Small intestine (tissue), 7 donors: ENCODE results near the gene UTY. TPM values are rescaled to one million over a fixed set of nuclear protein-coding genes. Genes with fewer than 3 reads are reported as not detected.

ENCODE experiments used
- DNase-seq, 2 donors: peaks; one replicate each; pipeline versions ENCODE4 v3.0.0 to v3.0.0-alpha.2; 2013
- FAIRE-seq: peaks from 2 replicates; lab custom pipeline; 2012; peaks lifted over from hg19 to GRCh38; lab: Jason Lieb, UNC
- H3K27ac ChIP-seq, 3 donors: one replicate each; pipeline ENCODE4 v1.5.1; 2013; ENCODE audit warnings: low read length in 2 of 3, mild to moderate bottlenecking in 2 of 3, control low read depth in 1 of 3, inconsistent platforms in 1 of 3, low read depth in 1 of 3, moderate library complexity in 1 of 3
- H3K27me3 ChIP-seq, 3 donors: one replicate each; pipeline ENCODE4 v1.6.1; 2013; ENCODE audit warnings: low read length in 3 of 3, inconsistent platforms in 1 of 3; ENCODE audit not compliant: control insufficient read depth in 3 of 3, insufficient read depth in 3 of 3
- H3K36me3 ChIP-seq, 3 donors: one replicate each; pipeline ENCODE4 v1.6.1; 2013; ENCODE audit warnings: low read length in 3 of 3, inconsistent platforms in 1 of 3, low read depth in 1 of 3, mild to moderate bottlenecking in 1 of 3, moderate library complexity in 1 of 3; ENCODE audit not compliant: control insufficient read depth in 3 of 3, insufficient read depth in 2 of 3
- H3K4me1 ChIP-seq, 3 donors: one replicate each; pipeline ENCODE4 v1.6.1; 2013; ENCODE audit warnings: low read length in 2 of 3, inconsistent platforms in 1 of 3, low read depth in 1 of 3, mild to moderate bottlenecking in 1 of 3, moderate library complexity in 1 of 3; ENCODE audit not compliant: control insufficient read depth in 3 of 3, insufficient read depth in 2 of 3
- H3K4me3 ChIP-seq, 3 donors: one replicate each; pipeline ENCODE4 v1.5.1; 2013; ENCODE audit warnings: low read length in 3 of 3, control low read depth in 1 of 3, inconsistent platforms in 1 of 3, low read depth in 1 of 3, mild to moderate bottlenecking in 1 of 3, moderate library complexity in 1 of 3
- H3K9me3 ChIP-seq, 2 donors: one replicate each; pipeline ENCODE4 v1.6.1; 2013; ENCODE audit warnings: low read depth in 1 of 2, low read length in 1 of 2; ENCODE audit not compliant: control insufficient read depth in 2 of 2, insufficient read depth in 1 of 2
- WGBS, 3 donors: extraction: QIAGEN DNeasy Blood & Tissue Kit; methylation state at CpG; one replicate each; pipeline ENCODE4 v1.1.7; 2013; 5-methylcytosine and 5-hydroxymethylcytosine counted together
- polyA plus RNA-seq, 4 donors: library from polyadenylated mRNA; stranded (reverse) in 3 of 4; unstranded in 1 of 4; fragments of 200-250 nt in 3 of 4; fragments of 120-200 nt in 1 of 4; gene quantifications; one replicate each; pipeline versions ENCODE4 v1.2.1 to v1.2.3, GENCODE V29; 2013
- donor health status: healthy with polysubstance abuse.
- donor health status: control.
- donor health status: control.
- donor health status: Bipolar disorder and iron deficiency.
- donor health status: healthy.

UTY gene
- polyA plus RNA-seq, 4 donors = 3.3 to 15.4 (median 3.8) TPM; not detected in 1

DNA sequence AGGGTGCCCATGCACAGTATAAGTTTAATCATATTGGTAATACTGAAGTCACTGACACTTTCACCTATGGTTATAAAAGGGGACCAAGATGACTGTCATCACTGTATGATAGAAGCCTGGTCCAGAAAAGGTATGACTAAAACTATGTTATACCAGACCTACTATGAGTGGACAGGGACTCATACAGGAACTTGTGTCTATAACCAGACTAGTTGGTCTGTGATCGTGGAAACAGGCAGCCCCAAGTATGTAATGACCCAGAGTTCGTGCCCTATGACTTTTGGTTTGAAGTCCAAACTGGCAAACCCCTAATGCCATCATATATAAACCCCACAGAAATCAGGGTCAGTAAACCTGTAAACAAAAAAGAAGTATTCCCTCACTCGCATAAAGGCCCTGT lies 134.3 kb downstream of the UTY start:
- no peak overlapping the region for H3K27ac ChIP-seq
- WGBS, 3 donors = 82 to 84% methylated on average over 3 of the region's 3 CpGs; no CpG with 5 or more reads in 1 of the 3 donors
- H3K4me3 ChIP-seq = no peak overlapping the region
- no peaks in the 10 kb centered on the region for H3K27me3 ChIP-seq
- FAIRE-seq (no peak), DNase-seq (no peak)
- H3K9me3 ChIP-seq = no peaks in the 10 kb centered on the region
- no peaks in the 10 kb centered on the region for H3K4me1 ChIP-seq
- H3K36me3 ChIP-seq = peaks cover 0 to 13% (median 0%) of the 10 kb centered on the region in 3 donors

DNA sequence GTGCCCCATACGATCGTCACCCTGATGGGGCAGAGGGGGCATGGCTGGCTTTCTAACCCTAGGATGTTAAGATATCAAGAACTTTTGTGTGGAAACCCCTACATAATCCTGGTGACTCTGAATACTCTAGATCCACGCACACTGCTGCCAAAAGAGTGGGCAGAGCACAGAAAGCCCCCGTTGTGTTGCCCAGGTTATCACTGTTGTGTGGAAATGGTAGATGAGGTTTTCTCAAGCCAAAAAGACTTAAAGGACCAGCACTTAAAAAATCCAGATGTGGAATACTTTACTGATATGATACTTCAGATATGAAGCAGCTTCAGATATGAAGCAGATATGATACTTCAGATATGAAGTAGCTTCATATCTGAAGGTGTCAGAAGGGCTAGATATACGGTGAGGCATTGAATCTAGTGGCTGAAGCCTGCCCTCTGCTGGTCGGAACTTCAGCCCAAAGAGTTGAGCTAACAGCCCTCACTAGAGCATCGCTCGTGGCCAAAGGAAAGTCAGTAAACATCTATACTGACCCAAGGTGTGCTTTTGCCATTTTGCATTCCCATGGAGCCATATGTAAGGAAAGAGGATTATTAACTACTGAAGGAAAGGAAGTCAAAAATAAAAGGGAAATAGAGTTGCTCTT lies 136.4 kb downstream of the UTY start:
- Histone ChIP-seq H3K36me3 (peaks cover 0 to 21% (median 0%) of the 10 kb centered on the region in 3 donors), H3K4me3 (no peak overlapping the region), H3K9me3 (no peaks in the 10 kb centered on the region), H3K4me1 (peaks cover 0 to 9% (median 0%) of the 10 kb centered on the region in 3 donors), H3K27me3 (no peaks in the 10 kb centered on the region), H3K27ac (no peak overlapping the region)
- DNase-seq = peak; percentile 44 to 48
- WGBS, 3 donors = 61 to 71% methylated on average over 8 of the region's 8 CpGs; no CpG with 5 or more reads in 1 of the 3 donors
- FAIRE-seq = no peak

DNA sequence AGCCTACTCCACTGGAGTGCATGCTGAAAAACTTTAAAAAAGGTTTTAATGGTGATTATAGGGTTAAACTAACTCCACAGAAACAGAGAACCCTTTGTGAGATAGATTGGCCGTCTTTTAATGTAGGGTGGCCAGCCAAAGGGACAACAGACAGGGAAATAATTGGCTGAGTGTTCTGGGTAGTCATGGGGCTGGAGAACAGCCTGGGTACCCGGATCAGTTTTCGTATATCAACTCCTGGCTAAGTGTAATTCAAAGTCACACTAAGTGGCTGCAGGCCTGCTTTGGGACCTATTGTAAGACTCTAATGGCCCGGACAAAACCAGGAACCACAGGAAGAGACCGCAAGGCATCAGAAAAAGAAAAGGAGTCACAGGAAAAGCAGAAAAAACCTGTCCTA lies 139.9 kb downstream of the UTY start:
- Histone ChIP-seq H3K4me1 (peaks cover 0 to 9% (median 0%) of the 10 kb centered on the region in 3 donors), H3K36me3 (peaks cover 0 to 20% (median 6%) of the 10 kb centered on the region in 3 donors), H3K27me3 (no peaks in the 10 kb centered on the region), H3K27ac (no peak overlapping the region), H3K4me3 (no peak overlapping the region), H3K9me3 (no peaks in the 10 kb centered on the region)
- no peak for FAIRE-seq
- DNase-seq = no peak
- 66 to 77% methylated on average over 4 to 5 of the region's 5 CpGs; no CpG with 5 or more reads in 1 of the 3 donors for WGBS, 3 donors

DNA sequence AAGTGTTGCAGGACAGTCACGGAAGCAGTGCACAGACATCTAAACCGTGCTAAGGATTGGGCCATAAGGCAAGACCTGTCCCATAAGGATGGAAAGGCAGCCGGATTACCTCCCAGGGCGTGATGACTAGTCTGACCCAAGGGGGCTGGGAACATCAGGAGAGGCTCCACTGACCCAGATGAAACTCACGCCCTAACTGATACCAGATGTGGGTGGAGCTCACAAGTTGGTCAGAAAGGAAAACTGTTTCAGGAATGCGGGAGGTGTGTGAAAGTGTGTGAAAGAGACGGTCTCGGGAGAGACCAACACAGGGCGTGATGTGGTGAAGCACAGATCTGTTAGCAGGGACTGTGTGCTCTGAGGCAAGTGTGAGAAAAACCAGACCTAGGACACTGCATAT lies 140.5 kb downstream of the UTY start:
- Histone ChIP-seq H3K27me3 (no peaks in the 10 kb centered on the region), H3K9me3 (no peaks in the 10 kb centered on the region), H3K4me3 (no peak overlapping the region), H3K36me3 (peaks cover 0 to 21% (median 6%) of the 10 kb centered on the region in 3 donors), H3K4me1 (peaks cover 0 to 9% (median 0%) of the 10 kb centered on the region in 3 donors), H3K27ac (no peak overlapping the region)
- FAIRE-seq = no peak
- WGBS, 3 donors = 92 to 95% methylated on average over 9 of the region's 9 CpGs; no CpG with 5 or more reads in 1 of the 3 donors
- DNase-seq = peak in 1 of 2 donors; percentile 6

DNA sequence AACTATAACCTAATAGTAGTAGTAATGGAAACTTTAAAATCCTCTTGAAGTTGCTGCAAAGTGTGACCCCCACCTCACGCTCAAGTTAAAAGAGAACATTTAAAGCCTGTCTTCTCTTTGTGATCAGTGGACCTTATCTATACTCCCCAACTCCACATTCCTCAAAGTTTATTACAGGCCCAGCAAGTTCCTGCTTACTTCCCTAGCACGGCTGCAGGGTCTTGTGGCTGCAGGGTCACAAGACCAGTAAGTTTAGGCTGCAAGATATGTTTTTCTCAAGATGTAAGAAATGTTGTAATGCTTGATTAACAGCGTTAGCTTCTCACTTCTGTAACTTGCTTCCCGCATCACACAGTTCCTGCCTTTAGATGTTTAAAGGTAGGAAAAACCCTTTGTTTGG lies 141.1 kb downstream of the UTY start:
- Histone ChIP-seq H3K36me3 (peaks cover 0 to 24% (median 6%) of the 10 kb centered on the region in 3 donors), H3K27ac (no peak overlapping the region), H3K27me3 (no peaks in the 10 kb centered on the region), H3K4me3 (no peak overlapping the region), H3K4me1 (peaks cover 0 to 9% (median 0%) of the 10 kb centered on the region in 3 donors), H3K9me3 (no peaks in the 10 kb centered on the region)
- DNase-seq (peak in 1 of 2 donors; percentile 15), FAIRE-seq (no peak)
- WGBS, 3 donors = 71 to 75% methylated on average over 4 of the region's 4 CpGs; no CpG with 5 or more reads in 1 of the 3 donors

DNA sequence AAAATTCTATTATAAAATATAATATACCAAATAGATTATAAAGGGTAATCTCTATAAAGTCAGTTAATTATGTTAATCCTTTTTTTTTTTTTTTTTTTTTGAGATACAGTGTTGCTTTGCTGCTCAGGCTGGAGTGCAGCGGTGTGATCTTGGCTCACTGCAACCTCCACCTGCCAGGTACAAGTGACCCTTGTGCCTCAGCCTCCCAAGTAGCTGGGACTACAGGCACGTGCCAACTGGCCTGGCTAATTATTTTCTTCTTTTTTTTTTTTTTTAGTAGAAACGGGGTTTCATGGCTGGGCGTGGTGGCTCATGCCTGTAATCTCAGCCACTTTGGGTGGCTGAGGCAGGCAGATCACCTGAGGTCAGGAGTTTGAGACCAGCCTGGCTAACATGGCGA lies 141.9 kb downstream of the UTY start:
- no peak overlapping the region for H3K27ac ChIP-seq
- H3K4me3 ChIP-seq = no peak overlapping the region
- H3K27me3 ChIP-seq = no peaks in the 10 kb centered on the region
- H3K4me1 ChIP-seq = peaks cover 0 to 9% (median 0%) of the 10 kb centered on the region in 3 donors
- FAIRE-seq = no peak
- peaks cover 0 to 21% (median 6%) of the 10 kb centered on the region in 3 donors for H3K36me3 ChIP-seq
- WGBS, 3 donors = 23 to 62% methylated on average over 4 to 5 of the region's 5 CpGs; no CpG with 5 or more reads in 1 of the 3 donors
- H3K9me3 ChIP-seq = no peaks in the 10 kb centered on the region
- DNase-seq = peak; percentile 23 to 40

DNA sequence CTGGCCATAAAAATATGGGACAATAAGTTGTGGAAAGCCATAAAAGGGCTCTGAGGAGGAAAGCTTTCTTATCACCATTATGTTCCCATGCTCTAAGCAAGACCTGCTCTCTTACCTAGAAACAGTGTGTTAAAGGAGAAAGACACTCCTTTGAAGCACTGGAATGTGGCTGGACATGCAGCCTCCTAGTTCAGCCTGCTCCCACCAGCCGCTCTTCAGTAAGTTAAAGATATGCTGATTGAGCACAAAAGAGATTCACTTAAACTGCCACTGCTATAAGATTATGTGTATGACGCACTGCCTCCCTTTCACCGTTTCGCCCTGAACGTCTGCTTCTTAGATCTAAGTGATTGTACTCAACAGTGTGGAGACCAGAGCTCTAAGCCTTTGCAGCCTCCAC lies 146.0 kb downstream of the UTY start:
- Histone ChIP-seq H3K36me3 (peaks cover 0 to 11% (median 6%) of the 10 kb centered on the region in 3 donors), H3K4me3 (no peak overlapping the region), H3K27me3 (no peaks in the 10 kb centered on the region), H3K9me3 (no peaks in the 10 kb centered on the region), H3K27ac (peak overlapping the region in 1 of 3 donors; percentile 40), H3K4me1 (no peaks in the 10 kb centered on the region)
- WGBS, 3 donors = 92 to 93% methylated on average over 5 of the region's 5 CpGs; no CpG with 5 or more reads in 1 of the 3 donors
- FAIRE-seq (no peak), DNase-seq (peak in 1 of 2 donors; percentile 41)

DNA sequence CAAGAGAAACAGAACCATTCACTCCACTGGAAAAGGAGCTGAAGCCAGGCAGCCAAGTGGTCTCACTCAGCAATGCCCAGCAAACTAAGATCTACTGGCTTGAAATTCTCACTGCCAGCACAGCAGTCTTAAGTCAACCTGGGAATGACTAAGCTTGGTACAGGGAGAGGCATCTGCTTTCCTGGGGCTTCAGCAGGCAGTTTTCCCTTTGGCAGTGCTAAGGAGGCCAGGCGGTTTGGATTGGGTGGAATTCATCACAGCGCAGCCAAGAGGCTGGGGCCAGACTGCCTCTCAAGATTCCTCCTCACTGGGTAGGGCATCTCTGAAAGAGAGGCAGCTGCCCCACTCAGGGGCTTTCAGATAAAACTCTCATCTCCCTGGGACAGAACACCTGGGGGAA lies 149.2 kb downstream of the UTY start:
- H3K27me3 ChIP-seq = no peaks in the 10 kb centered on the region
- 97 to 100% methylated on average over 1 to 2 of the region's 2 CpGs; no CpG with 5 or more reads in 1 of the 3 donors for WGBS, 3 donors
- H3K4me3 ChIP-seq = no peak overlapping the region
- no peak overlapping the region for H3K27ac ChIP-seq
- DNase-seq (no peak), FAIRE-seq (no peak)
- H3K4me1 ChIP-seq = no peaks in the 10 kb centered on the region
- no peaks in the 10 kb centered on the region for H3K9me3 ChIP-seq
- peaks cover 0 to 14% (median 3%) of the 10 kb centered on the region in 3 donors for H3K36me3 ChIP-seq
